Measurements from ENCODE around the gene HIPK2.

GRCh38 chr7:139681463-139681755 is 96.4 kb downstream of the HIPK2 start:
- TF ChIP-seq L3MBTL2 (conservative IDR thresholded peaks at IDR 0.05) (no peak), TARDBP (IDR thresholded peaks at IDR 0.05) (no peak), NFRKB (IDR thresholded peaks at IDR 0.05) (no peak), ARNT (IDR thresholded peaks at IDR 0.05) (no peak), CTBP1 (IDR thresholded peaks at IDR 0.05; ENCODE audit: borderline replicate concordance) (no peak), HDGF (IDR thresholded peaks at IDR 0.05; ENCODE audit: borderline replicate concordance) (no peak), BHLHE40 (IDR thresholded peaks at IDR 0.05; ENCODE audit: borderline replicate concordance) (no peak), FOXA1 (IDR thresholded peaks at IDR 0.05) (no peak), SP1 (IDR thresholded peaks at IDR 0.05) (no peak)

Data from HEK293T (cell line).